GM12878 (cell line): Measurements from ENCODE around the gene UTP4. TPM values are rescaled to one million over a fixed set of nuclear protein-coding genes. Genes with fewer than 3 reads are reported as not detected.

Source experiments
- BCL11A ChIP-seq: IDR thresholded peaks from 2 replicates; pipeline ENCODE4 v1.6.1; 2011; ENCODE audit warnings: low read depth, low read length
- BCLAF1 ChIP-seq: fragments of 450-650 bp; IDR thresholded peaks from 2 replicates; pipeline ENCODE4 v1.6.1; 2017; ENCODE audit warnings: antibody characterized with exemption, mild to moderate bottlenecking, moderate library complexity
- CBX3 ChIP-seq: fragments of 200-600 bp; sonication (generic); IDR thresholded peaks from 2 replicates; pipeline ENCODE4 v1.6.1; 2016; ENCODE audit warnings: low read depth, borderline replicate concordance
- CEBPZ ChIP-seq: fragments of 150-350 bp; IDR thresholded peaks from 2 replicates; pipeline ENCODE4 v1.6.1; 2016; ENCODE audit warnings: low read depth, low read length
- E4F1 ChIP-seq: fragments of 450-650 bp; IDR thresholded peaks from 2 replicates; pipeline ENCODE4 v1.6.1; 2018; ENCODE audit warnings: borderline replicate concordance, mild to moderate bottlenecking; ENCODE audit not compliant: partially characterized antibody
- EP300 ChIP-seq, 2 experiments: fragments of 150-350 bp in 1 of 2; IDR thresholded peaks; 2 replicates each; pipeline ENCODE4 v1.6.1; 2011 to 2012; ENCODE audit warnings: low read depth in 2 of 2, low read length in 2 of 2, borderline replicate concordance in 1 of 2, improper control_type of control experiment in 1 of 2, inconsistent platforms in 1 of 2; ENCODE audit not compliant: control insufficient read depth in 1 of 2
- KAT2A ChIP-seq: conservative IDR thresholded peaks from 2 replicates; pipeline ENCODE4 v1.6.1; 2011; ENCODE audit warnings: low read depth, low read length; ENCODE audit not compliant: control insufficient read depth
- MAX ChIP-seq: IDR thresholded peaks from 2 replicates; pipeline ENCODE4 v1.6.1; 2012; ENCODE audit warnings: low read depth, low read length, improper control_type of control experiment
- MTA2 ChIP-seq: fragments of 450-650 bp; IDR thresholded peaks from 2 replicates; pipeline ENCODE4 v1.6.1; 2016; ENCODE audit warnings: low read depth, mild to moderate bottlenecking, moderate library complexity
- MYC ChIP-seq: IDR thresholded peaks from 2 replicates; pipeline ENCODE4 v1.6.1; 2011; ENCODE audit warnings: mild to moderate bottlenecking, low read length, moderate library complexity, inconsistent platforms; ENCODE audit not compliant: insufficient read depth, insufficient replicate concordance, insufficient read length, severe bottlenecking
- NFYA ChIP-seq: IDR thresholded peaks from 2 replicates; pipeline ENCODE4 v1.6.1; 2011; ENCODE audit warnings: low read depth, mild to moderate bottlenecking, low read length, improper control_type of control experiment, borderline replicate concordance
- NFYB ChIP-seq: IDR thresholded peaks from 2 replicates; pipeline ENCODE4 v1.6.1; 2011; ENCODE audit warnings: low read depth, mild to moderate bottlenecking, low read length, improper control_type of control experiment, moderate library complexity; ENCODE audit not compliant: insufficient read depth
- NR2F1 ChIP-seq: fragments of 450-650 bp; conservative IDR thresholded peaks from 2 replicates; pipeline ENCODE4 v1.6.1; 2017; ENCODE audit warnings: mild to moderate bottlenecking
- POLR2AphosphoS5 ChIP-seq: IDR thresholded peaks from 2 replicates; pipeline ENCODE4 v1.6.1; 2011; ENCODE audit warnings: mild to moderate bottlenecking, low read length, inconsistent platforms
- SREBF2 ChIP-seq: IDR thresholded peaks from 2 replicates; pipeline ENCODE4 v1.6.1; 2012; ENCODE audit warnings: mild to moderate bottlenecking, low read length
- SUPT20H ChIP-seq: IDR thresholded peaks from 2 replicates; pipeline ENCODE4 v1.6.1; 2011; ENCODE audit warnings: low read depth, mild to moderate bottlenecking, low read length, moderate library complexity, borderline replicate concordance; ENCODE audit not compliant: control insufficient read depth
- TBL1XR1 ChIP-seq: IDR thresholded peaks from 2 replicates; pipeline ENCODE4 v1.6.1; 2012; ENCODE audit warnings: low read depth, low read length, improper control_type of control experiment
- TCF12 ChIP-seq: IDR thresholded peaks from 2 replicates; pipeline ENCODE4 v1.6.1; 2011; ENCODE audit warnings: low read depth, mild to moderate bottlenecking, low read length
- WRNIP1 ChIP-seq: IDR thresholded peaks from 2 replicates; pipeline ENCODE4 v1.6.1; 2011; ENCODE audit warnings: low read depth, low read length, improper control_type of control experiment, borderline replicate concordance
- polyA plus RNA-seq, 11 experiments: library from polyadenylated mRNA; depleted of rRNA in 4 of 11; unstranded in 6 of 11; stranded (reverse) in 5 of 11; fragments of >200 nt; fragmentation: Nextera tagmentation in 4 of 11; fragmentation: Illumina TruSeq in 1 of 11; extraction: Ambion mirVana in 4 of 11; extraction: Trizol in 1 of 11; gene quantifications; 1 replicate in 1 of 11; 2 replicates in 10 of 11; pipeline versions ENCODE4 v1.2.1 to v1.2.3, GENCODE V29; 2011 to 2016; ENCODE audit warnings: inconsistent platforms in 2 of 11, missing spikeins in 2 of 11, low read depth in 1 of 11
- total RNA-seq, 4 experiments: library from RNA; depleted of rRNA in 3 of 4; stranded (reverse); fragments of >200 nt in 3 of 4; fragmentation: Illumina TruSeq in 1 of 4; extraction: Trizol in 1 of 4; gene quantifications; 2 replicates each; pipeline versions ENCODE4 v1.2.1 to v1.2.3, GENCODE V29; 2013 to 2021

Gene UTP4
- total and polyA plus RNA-seq, 10 of the 15 experiments (the other 5 are each of a cell fraction or from before 2014, with no cell fraction given): 32.5 to 131 (median 84.0) TPM

- TF ChIP-seq CEBPZ (no peak), POLR2AphosphoS5 (peak; percentile 43; the same call in 1 of the 2 replicates), NFYB (0 out of 2 replicates have a peak, but pooled peaks have one; percentile 25), MYC (no peak), KAT2A (no peak), BCLAF1 (no peak), NR2F1 (peak; percentile 88), MAX (no peak; the same call in 1 of the 2 replicates), SUPT20H (no peak), BCL11A (peak; percentile 90), TBL1XR1 (peak; percentile 10; the same call in 1 of the 2 replicates), NFYA (no peak), SREBF2 (no peak), CBX3 (no peak), EP300 (IDR thresholded peaks at IDR 0.05; ENCODE audit: borderline replicate concordance in 1 of 2, control insufficient read depth in 1 of 2, low read depth in 2 of 2, low read length in 2 of 2) (peak; percentile 89 to 96), E4F1 (peak; percentile 60), TCF12 (peak; percentile 90), MTA2 (peak; percentile 95), WRNIP1 (no peak)
Observed at GRCh38 chr16:69186642-69187445, 54.4 kb downstream of the UTP4 start, which contains the start of gene SNTB2 (continued).
